ENCODE results near the gene GUCD1. TPM values are rescaled to one million over a fixed set of nuclear protein-coding genes. Genes with fewer than 3 reads are reported as not detected.

The GUCD1 gene
- total RNA-seq, 1 experiment from 2014 or later = 87.4 TPM

GRCh38 chr22:24587948-24588347 is 33.0 kb upstream of the GUCD1 start:
- H2BK12ac ChIP-seq (ENCODE audit: insufficient read length, low read depth, low read length) = no peak overlapping the region
- H3K9me3 Mint-ChIP-seq = no peaks in the 10 kb centered on the region
- no peaks in the 10 kb centered on the region; the same call in 1 of the 2 replicates for H3K27me3 Mint-ChIP-seq (ENCODE audit: low read depth)
- no peaks in the 10 kb centered on the region for H3K79me2 ChIP-seq (ENCODE audit: insufficient read depth, low read length)
- H3K4me1 Mint-ChIP-seq = peaks cover 5 to 8% of the 10 kb centered on the region in 2 experiments
- no peak overlapping the region for H2BK15ac ChIP-seq (ENCODE audit: low read depth, low read length)
- H2AFZ ChIP-seq (ENCODE audit: low read length) = no peak overlapping the region
- no peak overlapping the region for H4K8ac ChIP-seq (replicated peaks; ENCODE audit: insufficient read length, low read depth, low read length)
- no peak for TF ChIP-seq CTCF (conservative IDR thresholded peaks at IDR 0.05)
- no peak for DNase-seq
- H3T11ph ChIP-seq (ENCODE audit: low read length) = no peak overlapping the region
- no peak overlapping the region for H3K27ac Mint-ChIP-seq
- no peaks in the 10 kb centered on the region for H3K23me2 ChIP-seq (ENCODE audit: insufficient read length, low read depth, low read length, poor library complexity, severe bottlenecking)
- no peak overlapping the region for H4K5ac ChIP-seq (ENCODE audit: insufficient read length, low read depth, low read length)
- H3K79me1 ChIP-seq (ENCODE audit: insufficient read depth, low read depth, low read length, poor library complexity, severe bottlenecking) = no peaks in the 10 kb centered on the region
- H2BK20ac ChIP-seq (ENCODE audit: low read depth, low read length, poor library complexity, severe bottlenecking) = no peak overlapping the region
- H2BK120ac ChIP-seq (ENCODE audit: low read depth, low read length, poor library complexity, severe bottlenecking) = no peak overlapping the region
- no peak overlapping the region for H2BK5ac ChIP-seq (ENCODE audit: insufficient read length, low read length)
- H3K27me3 ChIP-seq (ENCODE audit: insufficient read depth, low read length) = no peaks in the 10 kb centered on the region
- no peak overlapping the region for H4K91ac ChIP-seq (ENCODE audit: insufficient read length, low read depth, low read length)
- H3K4me3 Mint-ChIP-seq = no peak overlapping the region
- H3K9me3 ChIP-seq (ENCODE audit: control insufficient read depth, low read depth, low read length) = no peaks in the 10 kb centered on the region
- H4K20me1 ChIP-seq (ENCODE audit: control insufficient read depth, insufficient read depth, insufficient read length) = no peaks in the 10 kb centered on the region
- no peak overlapping the region for H3K23ac ChIP-seq (ENCODE audit: insufficient read length, low read depth, low read length)
- WGBS (ENCODE audit: extremely low coverage, insufficient read length, low lambda C conversion rate) = no CpG with 5 or more reads among the region's 8 CpGs
- H3K18ac ChIP-seq (ENCODE audit: insufficient read length, low read depth, low read length) = no peak overlapping the region
- H3K36me3 Mint-ChIP-seq (ENCODE audit: insufficient read depth in 1 of 3, low read depth in 3 of 3) = peaks cover 0 to 8% (median 7%) of the 10 kb centered on the region in 3 experiments; a peak in 3 of 7 replicates
- no peak overlapping the region for H3K14ac ChIP-seq (ENCODE audit: insufficient read depth, low read length)
- H3K9ac ChIP-seq (ENCODE audit: extremely low read depth, insufficient read length, low read length) = no peak overlapping the region
- no peak overlapping the region for H3K4me2 ChIP-seq (ENCODE audit: insufficient read depth, insufficient read length, low read length)
- no peak overlapping the region for H3K56ac ChIP-seq (ENCODE audit: insufficient read length, low read depth, low read length)
- H3K27ac ChIP-seq (ENCODE audit: insufficient read length, low read depth, low read length) = no peak overlapping the region
- no peak overlapping the region for H2AK5ac ChIP-seq (ENCODE audit: insufficient read length, low read length)
- H3K4ac ChIP-seq (ENCODE audit: low read depth, low read length) = no peak overlapping the region
- H3K4me1 ChIP-seq (ENCODE audit: insufficient read depth, low read length) = no peaks in the 10 kb centered on the region
